Heart left ventricle (tissue), 16 donors: ENCODE measurements around the gene TMEM220. TPM values are rescaled to one million over a fixed set of nuclear protein-coding genes. Genes with fewer than 3 reads are reported as not detected.

Experiments
- ATAC-seq, 4 donors: fragments of 200-7000 bp; cut with Tn5 transposase; one replicate each; pipeline ENCODE4 v1.9.1; 2020 to 2022; ENCODE audit warnings: moderate library complexity in 4 of 4, mild to moderate bottlenecking in 3 of 4, moderate number of reproducible peaks in 1 of 4
- DNase-seq, 5 donors: peaks; one replicate each; pipeline ENCODE4 v3.0.0-alpha.2; 2020
- H3K27ac ChIP-seq, 12 donors: fragments of 200-600 bp; sonication (generic) in 4 of 12; one replicate each; pipeline versions ENCODE4 v1.5.0 to v1.8.0; 2016 to 2022; ENCODE audit warnings: mild to moderate bottlenecking in 2 of 12
- H3K27me3 ChIP-seq, 9 donors: fragments of 200-600 bp; sonication (generic) in 2 of 9; one replicate each; pipeline versions ENCODE4 v1.5.1 to v1.8.0; 2016 to 2022; ENCODE audit warnings: mild to moderate bottlenecking in 3 of 9
- H3K36me3 ChIP-seq, 9 donors: fragments of 200-600 bp; sonication (generic) in 2 of 9; one replicate each; pipeline versions ENCODE4 v1.5.0 to v1.8.0; 2018 to 2022; ENCODE audit warnings: mild to moderate bottlenecking in 2 of 9
- H3K4me1 ChIP-seq, 12 donors: fragments of 200-600 bp; sonication (generic) in 4 of 12; one replicate each; pipeline versions ENCODE4 v1.5.0 to v1.8.0; 2016 to 2022; ENCODE audit warnings: mild to moderate bottlenecking in 3 of 12
- H3K4me3 ChIP-seq, 12 donors: fragments of 200-600 bp; sonication (generic) in 4 of 12; one replicate each; pipeline versions ENCODE4 v1.5.0 to v1.8.0; 2017 to 2022; ENCODE audit warnings: mild to moderate bottlenecking in 9 of 12, moderate library complexity in 4 of 12
- H3K9me3 ChIP-seq, 12 donors: fragments of 200-600 bp; sonication (generic) in 4 of 12; one replicate each; pipeline versions ENCODE4 v1.5.0 to v1.8.0; 2016 to 2022; ENCODE audit warnings: mild to moderate bottlenecking in 1 of 12
- CTCF ChIP-seq, 12 donors: fragments of 200-600 bp; sonication (generic) in 4 of 12; IDR thresholded peaks; one replicate each; pipeline versions ENCODE4 v1.5.0 to v1.8.0; 2018 to 2022; ENCODE audit warnings: antibody characterized with exemption in 12 of 12, mild to moderate bottlenecking in 5 of 12
- POLR2A ChIP-seq, 2 donors: fragments of 450-650 bp; IDR thresholded peaks; one replicate each; pipeline ENCODE4 v1.6.1; 2017; ENCODE audit warnings: antibody characterized with exemption in 2 of 2, mild to moderate bottlenecking in 2 of 2, moderate library complexity in 2 of 2
- WGBS, 4 donors: extraction: QIAGEN DNeasy Blood & Tissue Kit in 2 of 4; methylation state at CpG; one replicate each; pipeline versions ENCODE4 v1.1.5 to v1.1.7; 2013 to 2018; 5-methylcytosine and 5-hydroxymethylcytosine counted together
- intact Hi-C, 10 donors: fragments of 100-400 bp; cut with DNase I; formaldehyde crosslinking; loops; one replicate each; pipeline versions ENCODE4 v1.11.1 to v1.14.2; 2022
- polyA plus RNA-seq, 2 donors: library from polyadenylated mRNA; stranded (reverse); fragments of 200-250 nt; gene quantifications; one replicate each; pipeline ENCODE4 v1.2.3, GENCODE V29; 2013
- total RNA-seq, 9 donors: library from RNA; depleted of rRNA in 2 of 9; stranded (reverse); fragments of >200 nt in 2 of 9; fragmentation: NEBNext Ultra II Directional in 3 of 9; extraction: Animal tissue kit (Norgen Biotek cat#: 25700) in 3 of 9; gene quantifications; one replicate each; pipeline versions ENCODE4 v1.1.0 to v1.2.4, GENCODE V29; 2016 to 2023
- donor health status: ischemic (EF 13 %, LVEDD 7.1; RV severe dilation, severe dysfunction).
- donor health status: healthy with polysubstance abuse.
- donor health status: DM: no; HTN: yes; CAD: no.
- donor health status: DM: no; HTN: no; CAD: no.
- donor health status: ischemic (EF 25% LVEDD 6.9; RV normal size, moderate dysfunction).
- donor health status: ischemic (EF 25% LVEDD 5.7; RV mildly dilated, moderate dysfunction).
- donor health status: healthy.
- donor health status: DM: yes; HTN: yes; CAD: no.
- donor health status: ischemic (EF 35%, LVEDD 5.7; RV mildly dilated, moderate dysfunction).
- donor health status: nonischemic (EF 11% LVEDD 7.7; RV severe dilation, severe dysfunction).
- donor health status: DM: yes; HTN: yes; CAD: no.
- donor health status: PGD.
- donor health status: ischemic (EF 29% LVEDD 5.4; RV normal size, mild dysfunction).
- donor health status: nonischemic (EF 23%, LVEDD 6.1; RV moderate dilation, normal function).

TMEM220 gene
- total and polyA plus RNA-seq, 11 donors: 3.2 to 13.9 (median 6.3) TPM

GRCh38 chr17:10756185-10756584 is 26.4 kb upstream of the TMEM220 start:
- Histone ChIP-seq H3K9me3 (no peaks in the 10 kb centered on the region), H3K27me3 (no peaks in the 10 kb centered on the region), H3K27ac (no peak overlapping the region), H3K4me3 (no peak overlapping the region), H3K4me1 (peaks cover 0 to 6% (median 0%) of the 10 kb centered on the region in 12 donors), H3K36me3 (no peaks in the 10 kb centered on the region)
- ATAC-seq: no peak
- WGBS, 4 donors: 57 to 81% (median 68%) methylated on average over 1 of the region's 1 CpG
- intact Hi-C loops: loop anchor here in 1 of 10 donors (5.0 kb wide), 1 partner anchor 81 kb away; the partner anchor contains the start of gene PIRT
- DNase-seq: no peak
- no peak for TF ChIP-seq POLR2A (IDR thresholded peaks at IDR 0.05)
- TF ChIP-seq CTCF (IDR thresholded peaks at IDR 0.05): no peak

GRCh38 chr17:10755592-10756127 is 25.8 kb upstream of the TMEM220 start:
- H3K27ac ChIP-seq: no peak overlapping the region
- no peaks in the 10 kb centered on the region for H3K9me3 ChIP-seq
- H3K27me3 ChIP-seq: no peaks in the 10 kb centered on the region
- DNase-seq (no peak), ATAC-seq (no peak)
- WGBS, 4 donors: 78 to 79% (median 78%) methylated on average over 3 of the region's 3 CpGs
- no peaks in the 10 kb centered on the region for H3K36me3 ChIP-seq
- peaks cover 0 to 6% (median 0%) of the 10 kb centered on the region in 12 donors for H3K4me1 ChIP-seq
- H3K4me3 ChIP-seq: no peak overlapping the region
- intact Hi-C loops: loop anchor here in 1 of 10 donors (5.0 kb wide), 1 partner anchor 82 kb away; the partner anchor contains the start of gene PIRT
- TF ChIP-seq CTCF (IDR thresholded peaks at IDR 0.05) (no peak), POLR2A (IDR thresholded peaks at IDR 0.05) (no peak)

- Histone ChIP-seq H3K27me3 (no peaks in the 10 kb centered on the region), H3K4me3 (no peak overlapping the region), H3K9me3 (no peaks in the 10 kb centered on the region), H3K27ac (no peak overlapping the region), H3K4me1 (peaks cover 0 to 6% (median 0%) of the 10 kb centered on the region in 12 donors), H3K36me3 (no peaks in the 10 kb centered on the region)
- WGBS, 4 donors: 27 to 38% (median 33%) methylated on average over 14 of the region's 14 CpGs
- intact Hi-C loops: loop anchor here in 3 of 10 donors (5.0 kb wide), 3 partner anchors 82 to 92 kb away; partner anchors contain the start of gene PIRT (in 1 of the 3)
- ATAC-seq (no peak), DNase-seq (no peak)
- TF ChIP-seq POLR2A (IDR thresholded peaks at IDR 0.05): no peak
- TF ChIP-seq CTCF (IDR thresholded peaks at IDR 0.05): no peak
Observed at GRCh38 chr17:10754861-10755591, 25.2 kb upstream of the TMEM220 start.

- Histone ChIP-seq H3K36me3 (no peaks in the 10 kb centered on the region), H3K4me1 (peaks cover 0 to 6% (median 0%) of the 10 kb centered on the region in 12 donors), H3K27ac (no peak overlapping the region), H3K4me3 (no peak overlapping the region), H3K9me3 (no peaks in the 10 kb centered on the region), H3K27me3 (no peaks in the 10 kb centered on the region)
- intact Hi-C loops: loop anchor here in 2 of 10 donors (5.0 kb wide), 2 partner anchors 88 to 93 kb away; no protein-coding TSS in a partner anchor
- 19 to 28% (median 24%) methylated on average over 2 of the region's 2 CpGs for WGBS, 4 donors
- no peak for ATAC-seq
- DNase-seq: peak in 1 of 5 donors; percentile 34
- no peak for TF ChIP-seq POLR2A (IDR thresholded peaks at IDR 0.05)
- peak in 5 of 12 donors; percentile 8 to 35 (median 21) for TF ChIP-seq CTCF (IDR thresholded peaks at IDR 0.05)
Observed at GRCh38 chr17:10754109-10754508, 24.3 kb upstream of the TMEM220 start.
